AG20443 (cell line): ENCODE measurements around the gene CNTN4.
"Not testable (repeated sequence)": the region's sequence is repeated elsewhere in the genome, so short reads cannot be mapped to it uniquely, and the experiment has no call there.

ENCODE experiments used
- DNase-seq: peaks from one replicate; pipeline ENCODE4 v3.0.0; 2012; ENCODE audit warnings: low spot score, mixed read lengths

The CNTN4 gene

GRCh38 chr3:2098398-2099027 lies at the start of gene CNTN4:
Gene CNTN4 (plus strand): TSS chr3:2098866.
- peak; percentile 66 for DNase-seq

GRCh38 chr3:2061360-2061759 lies 37.3 kb upstream of the CNTN4 start:
- DNase-seq = no peak

DNA sequence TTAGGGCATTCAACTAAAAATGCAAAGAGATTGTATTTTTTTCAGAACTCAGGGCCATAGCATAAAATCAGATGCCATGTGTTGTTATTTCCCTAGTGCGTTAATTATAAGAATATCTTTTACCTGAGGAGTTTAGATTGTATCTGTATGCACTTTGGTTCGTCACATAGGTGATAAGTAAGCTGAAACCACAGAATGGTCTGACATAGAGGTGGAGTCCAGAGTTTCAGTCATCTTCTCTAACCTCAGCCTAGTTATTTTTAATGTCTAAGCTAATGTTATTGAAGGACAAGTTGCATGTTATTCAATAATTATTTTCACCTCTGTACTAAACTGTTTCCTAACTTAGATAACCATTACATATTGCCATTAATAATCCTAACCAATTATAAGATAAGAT lies 27.1 kb upstream of the CNTN4 start:
- no peak for DNase-seq

- DNase-seq = no peak
Observed at GRCh38 chr3:2078821-2079220, 19.8 kb upstream of the CNTN4 start.

- no peak for DNase-seq
Observed at GRCh38 chr3:2082871-2083480, 15.7 kb upstream of the CNTN4 start.

- not testable (repeated sequence) for DNase-seq
Observed at GRCh38 chr3:2083558-2083957, 15.1 kb upstream of the CNTN4 start.

DNA sequence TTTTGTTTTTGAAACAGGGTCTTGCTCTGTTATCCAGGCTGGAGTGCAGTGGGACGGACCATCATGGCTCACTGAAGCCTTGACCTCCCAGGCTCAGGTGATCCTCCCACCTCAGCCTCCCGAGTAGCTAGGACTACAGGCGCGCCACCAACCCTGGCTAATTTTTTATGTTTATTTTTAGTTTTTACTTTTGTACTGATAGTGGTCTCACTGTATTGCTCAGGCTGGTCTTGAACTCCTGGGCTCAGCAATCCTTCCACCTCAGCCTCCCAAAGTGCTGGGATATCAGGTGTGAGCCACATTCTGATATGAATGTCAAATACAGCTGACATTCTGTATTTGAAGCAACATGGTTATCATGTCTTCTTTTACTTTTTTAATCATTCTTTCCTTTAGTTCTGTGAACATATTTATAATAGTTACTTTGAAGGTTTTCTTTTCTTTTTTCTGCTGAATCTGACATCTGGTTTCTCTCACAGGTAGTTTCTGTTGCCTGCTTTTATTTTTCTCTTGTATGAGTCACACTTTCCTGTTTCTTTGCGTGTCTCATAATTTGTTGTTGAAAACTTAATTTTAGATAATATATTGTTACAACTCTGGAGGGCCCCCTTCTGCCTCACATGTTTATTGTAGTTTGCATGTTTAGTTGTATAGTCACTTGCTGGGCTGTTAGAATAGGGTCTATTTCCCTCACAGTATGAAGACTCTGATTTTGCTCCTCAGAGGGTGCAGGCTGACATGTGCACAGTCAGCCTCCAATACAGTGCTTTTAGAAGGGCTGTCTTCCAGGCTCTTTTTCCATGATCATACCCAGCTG lies 8.4 kb upstream of the CNTN4 start:
- no peak for DNase-seq

DNA sequence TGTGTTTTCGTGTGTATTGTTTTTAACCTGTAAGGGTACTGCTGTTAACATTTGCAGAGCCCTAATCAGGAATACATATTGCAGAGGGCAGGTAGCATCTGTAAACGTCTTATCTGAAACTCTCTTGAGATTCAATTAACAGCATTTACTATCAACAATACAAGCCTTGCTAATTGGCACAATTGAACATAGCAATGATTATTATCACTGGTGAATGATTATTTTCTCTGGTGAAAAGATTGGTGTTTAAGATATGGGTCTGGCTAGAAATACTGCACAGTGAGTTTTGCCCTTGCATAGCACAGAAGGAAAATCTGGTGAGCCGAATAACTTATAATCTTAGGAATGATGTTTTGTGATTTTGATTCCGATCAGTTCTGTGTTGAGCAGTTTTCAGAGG lies 5.9 kb upstream of the CNTN4 start:
- no peak for DNase-seq

GRCh38 chr3:2094941-2095340 lies 3.7 kb upstream of the CNTN4 start:
- no peak for DNase-seq

GRCh38 chr3:2096216-2096615 lies 2.5 kb upstream of the CNTN4 start:
- DNase-seq = no peak

- no peak for DNase-seq
Observed at GRCh38 chr3:2097641-2098191, 950 bp upstream of the CNTN4 start.

DNA sequence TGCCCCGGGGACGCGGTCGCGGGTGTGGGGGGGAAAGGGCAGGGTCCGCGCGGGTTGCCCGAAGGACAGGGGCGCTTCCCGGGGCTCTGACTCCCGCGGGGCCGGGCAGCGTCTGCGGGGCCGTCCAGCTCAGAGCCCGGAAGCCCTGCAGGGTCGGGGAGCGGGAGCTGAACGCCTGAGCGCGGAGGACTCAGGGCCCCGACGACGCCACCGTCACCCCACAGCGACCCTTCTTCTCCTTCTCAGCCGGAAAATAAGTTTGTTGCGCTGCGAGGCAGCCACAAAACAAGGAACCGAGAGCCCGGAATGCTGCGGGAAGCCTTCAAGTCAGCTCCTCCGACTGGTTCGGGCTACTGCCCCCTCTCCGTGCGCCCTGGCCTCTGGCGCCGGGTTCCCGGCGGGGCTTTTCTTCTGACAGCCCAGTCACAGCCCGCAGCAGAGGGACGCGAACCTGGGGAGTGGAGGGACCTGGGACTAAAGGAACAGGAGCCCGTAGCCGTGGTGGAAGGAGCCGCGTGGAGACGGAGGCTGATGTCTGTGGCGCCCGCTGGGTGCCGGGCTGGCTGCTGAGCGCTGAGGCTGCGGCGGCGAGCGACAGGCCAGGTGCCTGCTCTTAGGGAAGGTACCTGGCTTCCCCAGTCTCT lies 484 bp downstream of the CNTN4 start:
- peak; percentile 12 for DNase-seq

DNA sequence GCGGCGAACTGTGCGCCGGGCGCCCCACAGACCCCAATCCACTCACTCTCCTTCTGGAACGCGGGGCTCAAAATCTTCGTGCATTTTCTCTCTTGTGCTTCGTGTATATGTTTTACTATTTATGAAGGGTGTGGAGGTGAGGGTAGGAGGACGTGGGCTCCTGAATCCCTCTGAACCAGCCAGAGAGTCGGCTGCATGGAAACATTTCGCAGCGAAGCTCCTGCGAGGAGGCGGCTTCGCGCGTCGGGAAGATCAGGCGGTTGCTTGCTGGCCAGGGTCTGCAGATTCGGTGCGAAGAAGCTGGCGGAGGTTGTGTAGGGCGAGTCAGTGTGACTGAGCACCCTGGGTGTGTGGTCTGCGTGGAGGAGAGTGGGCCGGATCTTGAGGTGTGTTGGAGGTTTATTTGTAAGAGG lies 1.1 kb downstream of the CNTN4 start:
- DNase-seq = no peak

DNA sequence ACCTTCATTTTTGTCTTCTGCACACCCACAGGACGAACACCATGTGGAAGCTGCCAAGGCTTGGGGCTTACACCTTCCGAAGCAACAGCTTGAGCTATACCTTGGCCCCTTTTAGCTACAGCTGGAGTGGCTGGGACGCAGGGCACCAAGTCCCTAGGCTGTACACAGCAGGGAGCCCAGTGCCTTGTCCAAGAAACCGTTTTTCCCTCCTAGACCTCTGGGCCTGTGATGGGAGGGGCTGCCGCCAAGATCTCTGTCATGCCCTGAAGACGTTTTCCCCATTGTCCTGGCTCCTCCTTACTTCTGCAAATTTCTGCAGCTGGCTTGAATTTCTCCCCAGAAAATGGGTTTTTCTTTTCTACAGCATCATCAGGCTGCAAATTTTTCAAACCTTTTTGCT lies 7.8 kb downstream of the CNTN4 start:
- no peak for DNase-seq

DNA sequence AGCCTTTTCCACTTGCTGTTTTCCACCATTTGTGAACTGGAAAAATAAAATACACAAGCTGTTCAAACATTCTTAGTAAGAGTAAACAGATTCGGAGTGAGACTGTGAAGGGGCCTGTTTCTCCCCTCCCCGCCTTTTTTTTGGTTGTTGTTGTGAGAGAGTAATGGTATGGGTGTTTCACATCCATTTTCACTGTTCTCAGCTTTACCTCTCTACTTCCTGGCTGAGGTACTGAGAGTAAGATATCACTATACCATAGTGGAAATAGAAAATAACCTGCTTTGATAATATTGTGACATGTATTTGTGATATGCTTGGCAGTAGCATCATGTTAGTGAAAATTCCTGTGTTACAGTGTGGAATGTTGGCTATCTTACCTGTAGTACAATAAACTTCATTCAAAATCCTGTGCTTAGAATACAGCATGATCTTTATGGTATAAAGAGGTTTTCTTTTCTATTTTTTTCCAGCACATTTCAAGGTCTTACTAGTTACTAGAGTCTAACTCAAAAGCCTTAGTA lies 12.0 kb downstream of the CNTN4 start:
- no peak for DNase-seq

GRCh38 chr3:2114617-2115275 lies 16.1 kb downstream of the CNTN4 start:
- no peak for DNase-seq

DNA sequence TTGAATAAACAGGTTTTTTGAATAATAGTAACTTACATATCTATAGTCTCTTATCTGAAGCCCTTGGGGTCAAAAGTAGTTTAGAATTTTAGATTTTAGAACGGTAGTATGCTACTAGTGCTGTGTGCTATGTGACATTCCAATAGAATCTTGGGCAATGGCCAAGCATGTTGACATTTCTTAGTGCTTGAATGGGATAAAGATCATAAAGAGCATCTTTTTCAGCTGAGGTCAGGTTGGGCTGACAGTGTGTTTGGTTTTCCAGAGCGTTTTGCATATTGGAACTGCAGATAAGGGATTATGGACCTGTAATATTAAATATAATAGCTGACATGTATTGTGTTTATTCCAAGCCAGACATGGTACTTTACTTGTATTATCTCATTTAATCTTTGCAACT lies 32.1 kb downstream of the CNTN4 start:
- no peak for DNase-seq

- DNase-seq = no peak
Observed at GRCh38 chr3:2133146-2133545, 34.5 kb downstream of the CNTN4 start.

DNA sequence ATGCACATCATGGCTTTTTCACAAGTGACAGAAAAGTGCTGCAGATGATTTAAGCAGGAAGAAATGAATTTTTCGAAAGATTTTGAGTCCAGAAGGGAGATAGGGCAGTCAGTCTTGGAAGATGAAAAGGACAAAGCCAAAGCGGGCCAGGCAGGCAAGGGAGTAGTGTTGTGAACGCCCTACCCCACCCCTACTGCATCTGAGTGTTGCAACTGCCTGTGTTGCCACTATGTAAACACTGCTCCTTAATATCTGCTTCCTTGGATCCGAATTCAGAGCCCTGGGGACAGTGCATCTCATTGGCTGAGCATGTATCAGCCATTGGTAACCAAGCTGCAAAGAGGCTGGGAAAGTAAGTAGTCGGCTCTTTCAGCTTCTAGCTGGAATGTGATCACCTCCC lies 39.0 kb downstream of the CNTN4 start:
- no peak for DNase-seq

DNA sequence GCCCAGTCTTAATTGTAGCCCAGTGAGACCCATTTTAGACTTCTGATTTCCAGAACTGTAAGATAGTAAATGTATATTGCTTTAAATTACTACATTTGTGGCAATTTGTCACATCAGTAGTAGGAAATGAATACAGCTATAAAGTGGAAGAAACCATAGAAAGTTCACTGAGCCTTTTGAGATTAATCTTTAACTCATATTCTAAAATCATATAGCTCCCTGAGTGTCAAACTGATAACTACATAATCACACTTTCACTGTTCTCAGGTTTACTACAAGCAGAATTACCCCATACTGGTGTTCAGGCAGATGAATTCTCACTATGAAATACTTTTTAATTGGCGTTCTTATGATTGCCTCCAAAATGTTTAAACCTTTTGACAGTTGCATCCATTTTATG lies 42.8 kb downstream of the CNTN4 start:
- DNase-seq = no peak

GRCh38 chr3:2148561-2149340 lies 50.1 kb downstream of the CNTN4 start:
- DNase-seq = no peak
